Calu3 (cell line): ENCODE results near the gene OVCA2. TPM values are rescaled to one million over a fixed set of nuclear protein-coding genes. Genes with fewer than 3 reads are reported as not detected.

Experiments used
- BruUV-seq: library from RNA; stranded (reverse); fragments of 400-500 nt; replicated peaks from 2 replicates; lab custom pipeline; 2021; lab: Mats Ljungman, UMichigan
- CTCF ChIA-PET: fragments of 300-600 bp; sonication (Branson Sonifier 250); formaldehyde crosslinking; loops from one replicate; lab custom pipeline; 2022; ENCODE audit warnings: antibody characterized with exemption; lab: Charles Lee
- DNase-seq: peaks from one replicate; pipeline ENCODE4 v3.0.0; 2022
- H3K27ac Mint-ChIP-seq: one replicate; pipeline ENCODE4 v1.8.0; 2022; ENCODE audit warnings: mixed read lengths; ENCODE audit not compliant: unreplicated experiment
- H3K27me3 Mint-ChIP-seq: one replicate; pipeline ENCODE4 v1.8.0; 2022; ENCODE audit warnings: mixed read lengths; ENCODE audit not compliant: unreplicated experiment
- H3K36me3 Mint-ChIP-seq: one replicate; pipeline ENCODE4 v1.8.0; 2022; ENCODE audit warnings: mild to moderate bottlenecking, moderate library complexity, mixed read lengths; ENCODE audit not compliant: insufficient read depth, unreplicated experiment
- H3K4me1 Mint-ChIP-seq: one replicate; pipeline ENCODE4 v1.8.0; 2022; ENCODE audit warnings: mild to moderate bottlenecking, low read depth, mixed read lengths; ENCODE audit not compliant: unreplicated experiment
- H3K4me3 Mint-ChIP-seq: one replicate; pipeline ENCODE4 v1.8.0; 2022; ENCODE audit warnings: mild to moderate bottlenecking, low read depth, moderate library complexity, mixed read lengths; ENCODE audit not compliant: unreplicated experiment
- H3K9me3 Mint-ChIP-seq: one replicate; pipeline ENCODE4 v1.8.0; 2022; ENCODE audit warnings: low read depth, mixed read lengths; ENCODE audit not compliant: unreplicated experiment
- intact Hi-C: fragments of 100-400 bp; cut with micrococcal nuclease; formaldehyde crosslinking; loops from one replicate; pipeline ENCODE4 v1.10.0; 2022; ENCODE audit not compliant: unreplicated experiment
- total RNA-seq: library from RNA; stranded (reverse); gene quantifications from 2 replicates; pipeline ENCODE4 v1.2.3, GENCODE V29; 2022
- TF ChIP-seq, protein P1 (sequence below): fragments of 200-600 bp; IDR thresholded peaks from one replicate; pipeline ENCODE4 v1.8.0; 2022; ENCODE audit warnings: antibody characterized with exemption; ENCODE audit not compliant: unreplicated experiment

The OVCA2 gene
- total RNA-seq, 1 experiment from 2014 or later = 22.1 TPM

DNA sequence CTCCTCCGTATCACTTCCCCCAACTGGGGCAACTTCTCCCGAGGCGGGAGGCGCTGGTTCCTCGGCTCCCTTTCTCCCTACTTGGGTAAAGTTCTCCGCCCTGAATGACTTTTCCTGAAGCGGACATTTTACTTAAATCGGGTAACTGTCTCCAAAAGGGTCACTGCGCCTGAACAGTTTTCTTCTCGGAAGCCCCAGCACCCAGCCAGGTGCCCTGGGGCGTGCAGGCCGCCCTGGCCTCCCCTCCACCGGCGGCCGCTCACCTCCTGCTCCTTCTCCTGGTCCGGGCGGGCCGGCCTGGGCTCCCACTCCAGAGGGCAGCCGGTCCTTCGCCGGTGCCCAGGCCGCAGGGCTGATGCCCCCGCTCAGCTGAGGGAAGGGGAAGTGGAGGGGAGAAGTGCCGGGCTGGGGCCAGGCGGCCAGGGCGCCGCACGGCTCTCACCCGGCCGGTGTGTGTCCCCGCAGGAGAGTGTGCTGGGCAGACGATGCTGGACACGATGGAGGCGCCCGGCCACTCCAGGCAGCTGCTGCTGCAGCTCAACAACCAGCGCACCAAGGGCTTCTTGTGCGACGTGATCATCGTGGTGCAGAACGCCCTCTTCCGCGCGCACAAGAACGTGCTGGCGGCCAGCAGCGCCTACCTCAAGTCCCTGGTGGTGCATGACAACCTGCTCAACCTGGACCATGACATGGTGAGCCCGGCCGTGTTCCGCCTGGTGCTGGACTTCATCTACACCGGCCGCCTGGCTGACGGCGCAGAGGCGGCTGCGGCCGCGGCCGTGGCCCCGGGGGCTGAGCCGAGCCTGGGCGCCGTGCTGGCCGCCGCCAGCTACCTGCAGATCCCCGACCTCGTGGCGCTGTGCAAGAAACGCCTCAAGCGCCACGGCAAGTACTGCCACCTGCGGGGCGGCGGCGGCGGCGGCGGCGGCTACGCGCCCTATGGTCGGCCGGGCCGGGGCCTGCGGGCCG, 14.7 kb downstream of the OVCA2 start:
- CTCF ChIA-PET = interaction anchor here (2.6 kb wide), 1 partner anchor 188 kb away, joined by 22 read pairs; no protein-coding TSS in a partner anchor
- peaks cover 8% of the 10 kb centered on the region for H3K4me1 Mint-ChIP-seq
- no peaks in the 10 kb centered on the region for H3K9me3 Mint-ChIP-seq
- intact Hi-C loops = no loop called here
- TF ChIP-seq, protein P1, sequence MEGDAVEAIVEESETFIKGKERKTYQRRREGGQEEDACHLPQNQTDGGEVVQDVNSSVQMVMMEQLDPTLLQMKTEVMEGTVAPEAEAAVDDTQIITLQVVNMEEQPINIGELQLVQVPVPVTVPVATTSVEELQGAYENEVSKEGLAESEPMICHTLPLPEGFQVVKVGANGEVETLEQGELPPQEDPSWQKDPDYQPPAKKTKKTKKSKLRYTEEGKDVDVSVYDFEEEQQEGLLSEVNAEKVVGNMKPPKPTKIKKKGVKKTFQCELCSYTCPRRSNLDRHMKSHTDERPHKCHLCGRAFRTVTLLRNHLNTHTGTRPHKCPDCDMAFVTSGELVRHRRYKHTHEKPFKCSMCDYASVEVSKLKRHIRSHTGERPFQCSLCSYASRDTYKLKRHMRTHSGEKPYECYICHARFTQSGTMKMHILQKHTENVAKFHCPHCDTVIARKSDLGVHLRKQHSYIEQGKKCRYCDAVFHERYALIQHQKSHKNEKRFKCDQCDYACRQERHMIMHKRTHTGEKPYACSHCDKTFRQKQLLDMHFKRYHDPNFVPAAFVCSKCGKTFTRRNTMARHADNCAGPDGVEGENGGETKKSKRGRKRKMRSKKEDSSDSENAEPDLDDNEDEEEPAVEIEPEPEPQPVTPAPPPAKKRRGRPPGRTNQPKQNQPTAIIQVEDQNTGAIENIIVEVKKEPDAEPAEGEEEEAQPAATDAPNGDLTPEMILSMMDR = no peak
- no TSS peak for BruUV-seq
- no peak overlapping the region for H3K27ac Mint-ChIP-seq
- peaks cover 25% of the 10 kb centered on the region for H3K27me3 Mint-ChIP-seq
- DNase-seq = no peak
- no peak overlapping the region for H3K4me3 Mint-ChIP-seq
- H3K36me3 Mint-ChIP-seq = peaks cover 5% of the 10 kb centered on the region

DNA sequence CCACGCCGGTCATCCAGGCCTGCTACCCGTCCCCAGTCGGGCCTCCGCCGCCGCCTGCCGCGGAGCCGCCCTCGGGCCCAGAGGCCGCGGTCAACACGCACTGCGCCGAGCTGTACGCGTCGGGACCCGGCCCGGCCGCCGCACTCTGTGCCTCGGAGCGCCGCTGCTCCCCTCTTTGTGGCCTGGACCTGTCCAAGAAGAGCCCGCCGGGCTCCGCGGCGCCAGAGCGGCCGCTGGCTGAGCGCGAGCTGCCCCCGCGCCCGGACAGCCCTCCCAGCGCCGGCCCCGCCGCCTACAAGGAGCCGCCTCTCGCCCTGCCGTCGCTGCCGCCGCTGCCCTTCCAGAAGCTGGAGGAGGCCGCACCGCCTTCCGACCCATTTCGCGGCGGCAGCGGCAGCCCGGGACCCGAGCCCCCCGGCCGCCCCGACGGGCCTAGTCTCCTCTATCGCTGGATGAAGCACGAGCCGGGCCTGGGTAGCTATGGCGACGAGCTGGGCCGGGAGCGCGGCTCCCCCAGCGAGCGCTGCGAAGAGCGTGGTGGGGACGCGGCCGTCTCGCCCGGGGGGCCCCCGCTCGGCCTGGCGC, 15.4 kb downstream of the OVCA2 start:
- Mint-ChIP-seq H3K27ac (no peak overlapping the region), H3K27me3 (peaks cover 17% of the 10 kb centered on the region), H3K4me1 (peaks cover under 1% of the 10 kb centered on the region), H3K4me3 (no peak overlapping the region), H3K9me3 (no peaks in the 10 kb centered on the region), H3K36me3 (peaks cover 5% of the 10 kb centered on the region)
- TF ChIP-seq, protein P1 = no peak
- CTCF ChIA-PET = no interaction called here
- no TSS peak for BruUV-seq
- intact Hi-C loops = no loop called here
- no peak for DNase-seq

DNA sequence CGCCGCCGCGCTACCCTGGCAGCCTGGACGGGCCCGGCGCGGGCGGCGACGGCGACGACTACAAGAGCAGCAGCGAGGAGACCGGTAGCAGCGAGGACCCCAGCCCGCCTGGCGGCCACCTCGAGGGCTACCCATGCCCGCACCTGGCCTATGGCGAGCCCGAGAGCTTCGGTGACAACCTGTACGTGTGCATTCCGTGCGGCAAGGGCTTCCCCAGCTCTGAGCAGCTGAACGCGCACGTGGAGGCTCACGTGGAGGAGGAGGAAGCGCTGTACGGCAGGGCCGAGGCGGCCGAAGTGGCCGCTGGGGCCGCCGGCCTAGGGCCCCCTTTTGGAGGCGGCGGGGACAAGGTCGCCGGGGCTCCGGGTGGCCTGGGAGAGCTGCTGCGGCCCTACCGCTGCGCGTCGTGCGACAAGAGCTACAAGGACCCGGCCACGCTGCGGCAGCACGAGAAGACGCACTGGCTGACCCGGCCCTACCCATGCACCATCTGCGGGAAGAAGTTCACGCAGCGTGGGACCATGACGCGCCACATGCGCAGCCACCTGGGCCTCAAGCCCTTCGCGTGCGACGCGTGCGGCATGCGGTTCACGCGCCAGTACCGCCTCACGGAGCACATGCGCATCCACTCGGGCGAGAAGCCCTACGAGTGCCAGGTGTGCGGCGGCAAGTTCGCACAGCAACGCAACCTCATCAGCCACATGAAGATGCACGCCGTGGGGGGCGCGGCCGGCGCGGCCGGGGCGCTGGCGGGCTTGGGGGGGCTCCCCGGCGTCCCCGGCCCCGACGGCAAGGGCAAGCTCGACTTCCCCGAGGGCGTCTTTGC, 16.2 kb downstream of the OVCA2 start:
- BruUV-seq = no TSS peak
- H3K4me3 Mint-ChIP-seq = no peak overlapping the region
- peaks cover 10% of the 10 kb centered on the region for H3K27me3 Mint-ChIP-seq
- no peak overlapping the region for H3K27ac Mint-ChIP-seq
- no peaks in the 10 kb centered on the region for H3K9me3 Mint-ChIP-seq
- H3K36me3 Mint-ChIP-seq = peaks cover 5% of the 10 kb centered on the region
- intact Hi-C loops = loop anchor here (1.0 kb wide), 1 partner anchor 186 kb away; no protein-coding TSS in a partner anchor
- TF ChIP-seq, protein P1 = no peak
- H3K4me1 Mint-ChIP-seq = no peaks in the 10 kb centered on the region
- CTCF ChIA-PET = interaction anchor here (0.5 to 1.7 kb wide), 3 partner anchors 33 to 187 kb away, joined by 3 to 19 read pairs (median 4); no protein-coding TSS in a partner anchor
- no peak for DNase-seq
